ENCODE measurements around the gene MRPS12. TPM values are rescaled to one million over a fixed set of nuclear protein-coding genes. Genes with fewer than 3 reads are reported as not detected.

Gene MRPS12
- total RNA-seq, 1 experiment from 2014 or later: 84.8 TPM

- intact Hi-C loops (cut with micrococcal nuclease; ENCODE audit: unreplicated experiment): no loop called here
- no peaks in the 10 kb centered on the region for H3K9me3 ChIP-seq (ENCODE audit: insufficient read depth, low read depth)
- peaks cover 7% of the 10 kb centered on the region; the same call in 1 of the 2 replicates for H3K4me1 ChIP-seq (replicated peaks; ENCODE audit: insufficient read depth)
- H2AFZ ChIP-seq: no peak overlapping the region
- CTCF ChIA-PET: no interaction called here
- TF ChIP-seq CTCF (conservative IDR thresholded peaks at IDR 0.05) (no peak), EZH2 (IDR thresholded peaks at IDR 0.05; ENCODE audit: low read depth) (no peak)
- no peaks in the 10 kb centered on the region for H3K36me3 ChIP-seq (ENCODE audit: low read depth)
- H3K4me2 ChIP-seq: no peak overlapping the region
- no peak for DNase-seq
- BruUV-seq (replicated peaks): no TSS peak
- H3K79me2 ChIP-seq (ENCODE audit: low read depth): 0 out of 2 replicates have a peak, but pooled peaks cover under 1% of the 10 kb centered on the region
- no peaks in the 10 kb centered on the region; the same call in 1 of the 2 replicates for H3F3A ChIP-seq (ENCODE audit: insufficient read depth, low read depth)
- H3K27ac ChIP-seq: no peak overlapping the region
- no peaks in the 10 kb centered on the region for H3K9me2 ChIP-seq (ENCODE audit: insufficient read depth)
- H3K27me3 ChIP-seq (ENCODE audit: insufficient read depth, low read depth): no peaks in the 10 kb centered on the region
- POLR2A ChIA-PET (ENCODE audit: unreplicated experiment): no interaction called here
- no peak overlapping the region for H3K4me3 ChIP-seq
- H4K20me1 ChIP-seq (ENCODE audit: insufficient read depth): no peaks in the 10 kb centered on the region
These were observed 35.8 kb upstream of the MRPS12 start for GRCh38 chr19:38894968-38895367.

- no peak overlapping the region for H3K27ac ChIP-seq
- H3K9me3 ChIP-seq (ENCODE audit: insufficient read depth, low read depth): 0 out of 2 replicates have a peak, but pooled peaks cover 3% of the 10 kb centered on the region
- peaks cover 16% of the 10 kb centered on the region for H3K4me1 ChIP-seq (replicated peaks; ENCODE audit: insufficient read depth)
- H3K4me2 ChIP-seq: peak overlapping the region; percentile 84
- peak overlapping the region; percentile 92 for H2AFZ ChIP-seq
- ChIA-PET CTCF (no interaction called here), POLR2A (ENCODE audit: unreplicated experiment) (no interaction called here)
- TF ChIP-seq EZH2 (IDR thresholded peaks at IDR 0.05; ENCODE audit: low read depth) (no peak), CTCF (conservative IDR thresholded peaks at IDR 0.05) (no peak)
- DNase-seq: no peak
- no peaks in the 10 kb centered on the region for H3K9me2 ChIP-seq (ENCODE audit: insufficient read depth)
- peak overlapping the region; percentile 73 for H3K4me3 ChIP-seq
- no peaks in the 10 kb centered on the region for H3K36me3 ChIP-seq (ENCODE audit: low read depth)
- no peaks in the 10 kb centered on the region for H3F3A ChIP-seq (ENCODE audit: insufficient read depth, low read depth)
- H3K27me3 ChIP-seq (ENCODE audit: insufficient read depth, low read depth): no peaks in the 10 kb centered on the region
- H4K20me1 ChIP-seq (ENCODE audit: insufficient read depth): no peaks in the 10 kb centered on the region
- intact Hi-C loops (cut with micrococcal nuclease; ENCODE audit: unreplicated experiment): loop anchor here (1.0 kb wide), 2 partner anchors 49 to 262 kb away; no protein-coding TSS in a partner anchor
- peaks cover 24% of the 10 kb centered on the region for H3K79me2 ChIP-seq (ENCODE audit: low read depth)
- no TSS peak for BruUV-seq (replicated peaks)
These were observed 31.8 kb upstream of the MRPS12 start for GRCh38 chr19:38898788-38899446.

- H3K27ac ChIP-seq: peak within 1 kb of the TSS; percentile 64
- peak; percentile 99 for DNase-seq
- peaks cover 16% of the 10 kb centered on the region for H3K4me1 ChIP-seq (replicated peaks; ENCODE audit: insufficient read depth)
- peaks cover 24% of the 10 kb centered on the region for H3K79me2 ChIP-seq (ENCODE audit: low read depth)
- ChIA-PET POLR2A (ENCODE audit: unreplicated experiment) (interaction anchor here (0.5 to 0.7 kb wide), 8 partner anchors 12 to 494 kb away, joined by 3 to 12 read pairs (median 4); partner anchors contain the start of gene CCER2), CTCF (no interaction called here)
- peak within 1 kb of the TSS; percentile 92 for H2AFZ ChIP-seq
- no peaks in the 10 kb centered on the region for H3K9me2 ChIP-seq (ENCODE audit: insufficient read depth)
- no TSS peak for BruUV-seq (replicated peaks)
- H3K9me3 ChIP-seq (ENCODE audit: insufficient read depth, low read depth): 0 out of 2 replicates have a peak, but pooled peaks cover 3% of the 10 kb centered on the region
- no peaks in the 10 kb centered on the region for H3F3A ChIP-seq (ENCODE audit: insufficient read depth, low read depth)
- H4K20me1 ChIP-seq (ENCODE audit: insufficient read depth): no peaks in the 10 kb centered on the region
- intact Hi-C loops (cut with micrococcal nuclease; ENCODE audit: unreplicated experiment): loop anchor here (1.0 kb wide), 3 partner anchors 31 to 262 kb away; partner anchors contain the start of genes MRPS12 and SARS2
- H3K36me3 ChIP-seq (ENCODE audit: low read depth): no peaks in the 10 kb centered on the region
- peak within 1 kb of the TSS; percentile 73 for H3K4me3 ChIP-seq
- no peak for TF ChIP-seq CTCF (conservative IDR thresholded peaks at IDR 0.05)
- H3K4me2 ChIP-seq: peak within 1 kb of the TSS; percentile 84
- no peaks in the 10 kb centered on the region for H3K27me3 ChIP-seq (ENCODE audit: insufficient read depth, low read depth)
These were observed 31.1 kb upstream of the MRPS12 start, which contains the start of the genes NFKBIB and SIRT2 for GRCh38 chr19:38899447-38900201. Gene NFKBIB, plus strand, starts transcription at chr19:38899969. Its CDS starts 64 bp downstream, at chr19:38900033. Gene SIRT2, minus strand, starts transcription at chr19:38899618. Its CDS starts 97 bp downstream, at chr19:38899521.

Measured in PC-9 (cell line).